HG02571 (cell line): ENCODE data around the gene HTRA3.
"Not testable (repeated sequence)": the region's sequence is repeated elsewhere in the genome, so short reads cannot be mapped to it uniquely, and the experiment has no call there.

Source experiments
- ATAC-seq: cut with Tn5 transposase; IDR thresholded peaks from one replicate; pipeline ENCODE4 v1.9.1; 2021; ENCODE audit warnings: mild to moderate bottlenecking, moderate library complexity; ENCODE audit not compliant: unreplicated experiment

The HTRA3 gene

GRCh38 chr4:8338351-8338961 is 68.9 kb downstream of the HTRA3 start:
- no peak for ATAC-seq

- no peak for ATAC-seq
Measured at GRCh38 chr4:8340781-8341241, 71.3 kb downstream of the HTRA3 start.

GRCh38 chr4:8341281-8341680 is 71.7 kb downstream of the HTRA3 start:
- ATAC-seq, result not testable (repeated sequence)

DNA sequence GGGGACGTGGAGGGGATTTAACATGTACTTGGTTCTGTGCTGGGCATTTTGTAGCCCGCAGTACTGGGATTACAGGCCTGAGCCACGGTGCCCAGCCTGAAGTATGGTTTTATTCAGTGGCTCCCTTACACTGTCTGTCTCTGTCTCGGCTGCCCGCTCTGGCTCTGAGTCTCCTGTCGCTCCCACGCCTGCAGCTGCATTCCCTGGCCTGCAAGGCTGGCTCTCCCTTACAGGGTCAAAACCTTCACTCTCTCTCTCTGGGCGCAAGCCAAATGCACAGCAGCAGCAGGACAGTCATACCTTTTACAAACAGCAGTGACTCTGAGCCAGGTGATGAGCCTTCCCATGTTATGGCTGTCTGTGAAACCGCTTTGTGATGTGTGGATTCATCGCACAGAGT is 72.1 kb downstream of the HTRA3 start:
- no peak for ATAC-seq

- no peak for ATAC-seq
Measured at GRCh38 chr4:8342651-8343261, 73.2 kb downstream of the HTRA3 start.

DNA sequence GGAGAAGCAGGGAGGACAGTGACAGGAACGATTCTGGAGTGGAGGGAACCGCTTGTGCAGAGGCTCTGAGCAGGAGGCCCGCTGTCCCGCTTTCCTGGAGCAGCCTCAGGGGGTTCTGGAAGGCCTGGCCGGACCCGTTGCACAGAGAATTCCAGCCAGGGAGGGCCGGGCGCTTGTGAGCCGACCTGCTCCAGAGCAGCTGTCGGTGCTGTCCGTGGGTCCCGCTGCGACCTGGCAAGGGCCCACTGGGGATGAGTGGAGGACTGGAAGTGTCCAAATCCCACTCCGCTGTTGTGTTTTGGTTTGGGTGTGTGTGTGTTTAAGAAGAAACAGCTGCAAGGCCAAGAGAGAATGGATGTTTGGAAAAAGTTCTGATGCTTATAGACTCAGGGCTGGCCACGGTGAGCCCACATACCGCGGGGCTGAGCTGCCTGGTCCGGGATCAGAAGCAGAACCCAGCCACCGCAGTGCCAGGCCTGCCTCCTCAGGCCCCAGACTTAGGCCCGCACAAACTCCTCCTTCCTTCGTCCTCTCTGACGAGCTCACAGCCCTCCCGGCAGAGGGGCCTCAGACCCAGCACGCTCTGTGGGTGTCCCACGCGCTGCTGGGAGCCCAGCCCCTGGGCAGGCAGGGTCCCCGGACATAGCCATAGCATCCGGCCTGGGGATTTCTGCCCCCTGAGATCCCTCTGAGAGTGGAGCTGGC is 73.9 kb downstream of the HTRA3 start:
- ATAC-seq, result no peak

DNA sequence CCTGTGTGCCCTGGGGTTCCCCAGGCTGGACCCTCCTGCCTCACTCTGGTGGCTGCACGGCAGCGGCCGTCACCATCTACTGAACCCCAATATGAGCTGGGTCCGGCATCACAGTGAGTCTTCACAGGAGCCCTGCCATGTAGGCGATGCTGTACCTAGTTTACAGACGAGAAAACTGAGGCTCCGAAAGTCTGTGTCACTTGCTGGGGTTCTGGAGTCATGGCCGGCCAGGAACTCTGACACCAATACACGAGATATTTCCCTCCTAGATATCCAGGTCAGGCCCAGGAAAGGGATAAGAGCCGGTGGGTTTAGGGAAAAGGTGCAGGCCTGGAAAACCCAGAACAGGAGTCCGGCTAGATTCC is 74.4 kb downstream of the HTRA3 start:
- ATAC-seq, result no peak

GRCh38 chr4:8344377-8344776 is 74.8 kb downstream of the HTRA3 start:
- no peak for ATAC-seq

- no peak for ATAC-seq
Measured at GRCh38 chr4:8345053-8345945, 75.7 kb downstream of the HTRA3 start.

- no peak for ATAC-seq
Measured at GRCh38 chr4:8345946-8346814, 76.6 kb downstream of the HTRA3 start.

DNA sequence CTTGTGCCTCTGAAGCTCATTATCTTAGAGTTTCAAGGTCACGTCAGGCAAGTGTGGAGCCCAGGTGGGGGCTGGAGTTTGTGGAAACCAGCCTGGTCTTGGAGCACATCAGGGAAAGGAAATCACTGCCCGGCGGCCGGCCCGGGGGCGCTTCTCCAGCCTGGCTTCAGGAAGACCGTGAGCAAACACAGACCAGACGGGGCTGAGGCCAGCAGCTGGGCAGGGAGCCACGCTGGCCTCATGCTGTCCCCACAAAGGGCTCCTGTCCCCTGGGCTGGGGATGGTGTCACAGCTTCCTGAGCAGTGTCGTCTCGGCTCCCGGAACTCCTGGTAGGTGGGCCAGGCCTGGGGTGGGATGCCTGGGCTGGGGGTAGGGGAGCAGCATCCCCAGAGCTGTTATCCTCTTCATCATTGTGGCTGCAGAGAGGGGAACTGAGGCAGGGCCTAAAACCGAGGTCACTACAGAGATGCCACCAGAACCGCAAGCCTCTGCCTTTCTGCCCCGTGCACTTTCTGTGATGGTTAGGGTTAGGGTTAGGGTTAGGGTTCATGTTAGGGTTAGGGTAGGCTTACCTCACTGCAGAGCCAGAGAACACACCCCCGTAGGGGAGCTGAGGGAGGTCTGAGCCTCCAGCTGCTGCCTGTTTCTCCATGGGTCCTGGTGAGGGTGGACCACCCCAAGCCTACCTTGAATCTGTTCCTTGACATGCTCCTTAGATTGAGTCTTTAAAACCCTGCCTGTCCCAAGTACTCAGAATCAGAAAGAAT is 77.5 kb downstream of the HTRA3 start:
- ATAC-seq, result no peak

- ATAC-seq, result no peak
Measured at GRCh38 chr4:8347660-8348059, 78.1 kb downstream of the HTRA3 start.

- ATAC-seq, result no peak
Measured at GRCh38 chr4:8348071-8348470, 78.5 kb downstream of the HTRA3 start.

- ATAC-seq, result not testable (repeated sequence)
Measured at GRCh38 chr4:8349236-8349635, 79.7 kb downstream of the HTRA3 start.

- ATAC-seq, result no peak
Measured at GRCh38 chr4:8349664-8350236, 80.2 kb downstream of the HTRA3 start.

DNA sequence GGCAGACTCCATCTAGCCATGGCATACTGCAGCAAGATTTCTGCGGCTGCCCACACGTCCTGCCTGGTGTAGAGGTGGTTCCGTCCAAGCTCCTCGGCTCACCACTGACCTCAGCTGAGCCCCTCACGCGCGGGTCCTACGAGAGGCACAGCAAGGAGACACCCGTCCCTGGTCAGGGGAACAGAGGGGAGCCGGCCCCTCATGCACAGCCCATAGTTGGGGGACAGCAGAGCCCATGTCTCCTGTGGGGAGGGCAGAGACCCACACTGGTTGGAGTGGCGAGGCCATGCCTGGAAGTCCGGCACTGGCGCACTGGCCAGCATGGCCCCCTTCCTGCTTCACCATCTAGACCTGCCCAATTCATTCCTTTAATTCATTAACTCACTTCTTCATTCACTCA is 80.8 kb downstream of the HTRA3 start:
- no peak for ATAC-seq

DNA sequence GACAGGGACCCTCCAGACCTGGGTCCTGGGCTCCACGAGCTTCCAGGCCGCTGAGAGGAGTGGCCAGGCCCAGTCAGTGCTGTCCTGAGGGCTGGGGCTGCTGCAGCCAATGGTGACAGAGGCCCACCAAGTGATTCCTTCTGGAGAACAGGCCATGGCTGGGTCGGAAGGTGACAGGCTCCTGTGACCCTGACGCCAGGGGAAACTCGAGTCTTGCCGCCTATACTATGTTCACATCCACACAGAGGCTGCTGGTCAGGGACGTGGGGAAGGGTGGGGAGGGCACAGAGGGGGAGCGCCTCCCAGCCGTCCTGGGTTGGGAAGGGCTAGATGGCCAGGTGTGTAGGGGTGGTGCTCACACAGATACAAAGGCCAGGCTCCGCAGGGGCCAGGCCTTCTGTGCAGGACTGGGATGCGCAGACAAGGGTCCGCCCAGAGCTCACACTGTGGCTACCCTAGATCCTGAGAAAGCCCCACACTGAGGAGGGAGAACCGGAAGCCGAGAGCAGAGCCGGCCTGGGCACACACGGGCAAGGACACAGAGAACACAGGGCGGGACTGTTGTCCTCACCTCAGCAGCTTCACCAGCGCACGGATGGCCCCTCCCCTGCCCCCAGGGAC is 81.4 kb downstream of the HTRA3 start:
- ATAC-seq, result no peak

DNA sequence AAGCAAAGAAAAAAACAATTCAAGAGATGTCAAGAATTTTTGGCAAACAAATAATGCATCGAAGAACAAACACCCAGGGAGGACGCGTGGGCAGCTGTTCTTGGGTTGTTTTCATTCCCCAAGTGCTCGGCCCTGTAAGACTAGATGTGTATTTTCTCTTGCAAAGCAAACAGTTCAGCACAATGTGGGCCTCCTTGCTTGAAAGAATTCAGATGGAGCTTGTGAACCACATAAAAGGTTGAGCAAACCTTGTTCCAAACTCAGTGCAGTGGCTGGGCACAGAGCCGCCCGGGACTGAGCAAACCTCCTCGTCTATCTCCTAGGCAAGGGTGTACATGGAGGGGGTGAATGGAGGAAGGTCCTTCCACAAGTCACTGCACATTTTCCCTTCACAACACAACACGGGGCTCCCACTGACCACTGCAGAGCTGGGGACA is 82.4 kb downstream of the HTRA3 start:
- no peak for ATAC-seq
